Esophagus squamous epithelium (tissue), 4 donors: ENCODE results near the gene MTG2.

Experiments
- POLR2A ChIP-seq, 4 donors: fragments of 450-650 bp; IDR thresholded peaks; one replicate each; pipeline ENCODE4 v1.6.1; 2017; ENCODE audit warnings: antibody characterized with exemption in 4 of 4, mild to moderate bottlenecking in 4 of 4, moderate library complexity in 3 of 4
- TF ChIP-seq, protein P1 (sequence below), 6 experiments: fragments of 450-650 bp in 4 of 6; fragments of 200-600 bp in 2 of 6; sonication (generic) in 2 of 6; IDR thresholded peaks; one replicate each; pipeline ENCODE4 v1.5.1; 2016 to 2019; ENCODE audit warnings: antibody characterized with exemption in 6 of 6, mild to moderate bottlenecking in 4 of 6, moderate library complexity in 4 of 6

DNA sequence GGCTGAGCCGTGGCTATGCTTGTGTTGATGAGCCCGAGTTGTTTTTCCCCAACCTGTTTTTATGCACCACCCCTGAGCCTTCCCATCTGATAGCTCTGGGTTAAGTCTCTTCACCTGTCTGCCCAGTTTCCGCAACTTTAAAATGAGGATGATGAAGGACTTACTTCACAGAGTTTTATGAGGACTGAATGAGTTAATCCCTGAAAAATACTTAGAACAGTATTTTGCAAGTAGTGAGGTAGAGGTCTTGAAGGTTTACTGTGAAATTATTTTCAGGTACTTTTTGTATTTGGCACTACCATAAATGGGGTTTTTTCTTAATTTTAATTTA is 3.2 kb downstream of the MTG2 start:
- TF ChIP-seq, protein P1, sequence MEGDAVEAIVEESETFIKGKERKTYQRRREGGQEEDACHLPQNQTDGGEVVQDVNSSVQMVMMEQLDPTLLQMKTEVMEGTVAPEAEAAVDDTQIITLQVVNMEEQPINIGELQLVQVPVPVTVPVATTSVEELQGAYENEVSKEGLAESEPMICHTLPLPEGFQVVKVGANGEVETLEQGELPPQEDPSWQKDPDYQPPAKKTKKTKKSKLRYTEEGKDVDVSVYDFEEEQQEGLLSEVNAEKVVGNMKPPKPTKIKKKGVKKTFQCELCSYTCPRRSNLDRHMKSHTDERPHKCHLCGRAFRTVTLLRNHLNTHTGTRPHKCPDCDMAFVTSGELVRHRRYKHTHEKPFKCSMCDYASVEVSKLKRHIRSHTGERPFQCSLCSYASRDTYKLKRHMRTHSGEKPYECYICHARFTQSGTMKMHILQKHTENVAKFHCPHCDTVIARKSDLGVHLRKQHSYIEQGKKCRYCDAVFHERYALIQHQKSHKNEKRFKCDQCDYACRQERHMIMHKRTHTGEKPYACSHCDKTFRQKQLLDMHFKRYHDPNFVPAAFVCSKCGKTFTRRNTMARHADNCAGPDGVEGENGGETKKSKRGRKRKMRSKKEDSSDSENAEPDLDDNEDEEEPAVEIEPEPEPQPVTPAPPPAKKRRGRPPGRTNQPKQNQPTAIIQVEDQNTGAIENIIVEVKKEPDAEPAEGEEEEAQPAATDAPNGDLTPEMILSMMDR (IDR thresholded peaks at IDR 0.05): no peak
- no peak for TF ChIP-seq POLR2A (IDR thresholded peaks at IDR 0.05)
